HG03280 (cell line): ENCODE results near the gene RCAN3.
"Not testable (repeated sequence)": the region's sequence is repeated elsewhere in the genome, so short reads cannot be mapped to it uniquely, and the experiment has no call there.

Source experiments
- ATAC-seq: cut with Tn5 transposase; IDR thresholded peaks from one replicate; pipeline ENCODE4 v1.9.1; 2021; ENCODE audit warnings: mild to moderate bottlenecking, moderate library complexity; ENCODE audit not compliant: unreplicated experiment

RCAN3 gene

DNA sequence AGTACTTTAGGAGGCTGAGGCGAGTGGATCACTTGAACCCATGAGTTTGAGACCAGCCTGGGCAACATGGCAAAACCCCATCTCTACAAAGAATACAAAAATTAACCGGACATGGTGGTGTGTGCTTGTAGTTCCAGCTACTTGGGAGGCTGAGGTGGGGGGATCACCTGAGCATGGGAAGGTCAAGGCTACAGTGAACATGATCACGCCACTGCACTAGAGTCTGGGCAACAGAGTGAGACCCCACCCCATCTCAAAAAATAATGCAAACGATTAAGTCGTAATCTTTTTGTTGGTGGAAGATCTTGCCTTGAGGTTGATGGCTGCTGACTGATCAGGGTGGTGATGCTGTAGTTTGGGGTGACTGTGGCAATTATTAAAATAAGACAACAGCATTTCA, 6.3 kb downstream of the RCAN3 start:
- ATAC-seq = no peak

DNA sequence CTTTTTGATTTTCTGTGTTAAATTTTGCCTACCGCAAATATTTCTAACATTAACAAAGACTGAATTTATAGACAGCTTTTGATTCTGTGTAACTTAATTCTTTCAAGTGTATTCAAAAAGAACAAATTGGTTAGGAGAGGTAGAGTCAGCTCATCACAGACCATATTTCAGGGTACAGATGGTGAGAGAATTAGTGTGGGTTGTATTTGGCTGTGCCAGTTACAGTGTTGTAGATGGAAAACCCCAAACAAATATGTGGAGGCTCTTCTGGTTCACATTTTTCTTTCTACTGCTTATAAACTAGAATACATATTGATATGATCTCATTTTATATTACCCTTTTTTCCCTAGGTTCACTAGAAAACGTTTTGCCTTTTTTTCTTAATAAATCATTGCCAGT, 11.1 kb downstream of the RCAN3 start:
- ATAC-seq = no peak

DNA sequence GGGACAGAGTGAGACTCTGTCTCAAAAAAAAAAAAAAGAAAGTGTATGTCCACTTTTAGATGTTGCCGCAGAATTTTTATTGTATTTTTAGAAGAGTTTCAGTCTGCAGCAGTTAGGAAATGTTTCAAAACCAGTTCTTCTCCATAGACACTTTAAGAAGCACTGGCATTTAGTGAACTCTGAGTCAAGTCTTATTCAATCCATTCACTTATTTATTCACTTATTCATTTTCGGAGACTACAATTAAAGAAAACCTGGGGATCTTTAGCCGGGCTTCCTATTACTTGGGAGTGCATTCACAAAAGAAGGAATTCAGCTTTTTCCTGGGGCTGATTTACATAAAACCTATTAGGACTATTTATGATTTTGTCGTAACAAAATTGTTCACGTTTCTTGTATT, 12.3 kb downstream of the RCAN3 start:
- ATAC-seq = no peak

DNA sequence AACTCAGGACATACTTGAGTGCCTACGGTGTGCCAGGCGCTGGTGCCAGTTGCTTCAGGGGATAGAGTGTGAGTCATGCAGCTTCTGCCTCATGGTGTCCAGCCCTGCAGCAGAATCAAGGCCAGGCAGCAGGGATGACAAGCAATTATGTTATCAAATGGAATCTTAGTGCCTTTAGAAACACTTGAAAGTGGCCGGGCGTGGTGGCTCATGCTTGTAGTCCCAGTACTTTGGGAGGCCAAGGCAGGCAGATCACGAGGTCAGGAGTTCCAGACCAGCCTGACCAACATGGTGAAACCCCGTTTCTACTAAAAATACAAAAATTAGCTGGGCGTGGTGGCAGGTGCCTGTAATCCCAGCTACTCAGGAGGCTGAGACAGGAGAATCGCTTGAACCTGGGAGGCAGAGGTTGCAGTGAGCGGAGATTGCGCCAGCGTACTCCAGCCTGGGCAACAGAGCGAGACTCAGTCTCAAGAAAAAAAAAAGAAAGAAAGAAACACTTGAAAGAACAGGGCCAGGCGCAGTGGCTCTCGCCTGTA, 13.1 kb downstream of the RCAN3 start:
- ATAC-seq = not testable (repeated sequence)

DNA sequence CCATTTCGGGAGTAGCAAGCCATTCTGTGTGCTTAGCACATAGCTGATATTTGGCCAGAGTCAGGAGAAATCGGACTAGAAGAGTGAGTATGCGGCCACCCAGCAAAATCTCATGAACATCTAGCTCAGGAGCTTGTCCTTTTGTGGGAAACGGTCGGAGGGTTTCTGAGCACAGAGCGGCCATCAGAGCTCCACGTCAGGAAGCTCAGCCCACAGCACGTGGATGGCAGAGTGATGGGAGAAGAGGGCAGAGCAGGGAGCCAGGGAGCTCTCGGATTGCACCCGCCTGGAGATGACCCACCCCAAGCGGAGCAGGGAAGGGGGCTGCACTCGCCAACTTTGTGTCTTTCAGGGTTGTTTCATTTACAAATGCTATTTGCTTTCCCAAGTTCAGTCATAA, 13.9 kb downstream of the RCAN3 start:
- ATAC-seq = no peak

DNA sequence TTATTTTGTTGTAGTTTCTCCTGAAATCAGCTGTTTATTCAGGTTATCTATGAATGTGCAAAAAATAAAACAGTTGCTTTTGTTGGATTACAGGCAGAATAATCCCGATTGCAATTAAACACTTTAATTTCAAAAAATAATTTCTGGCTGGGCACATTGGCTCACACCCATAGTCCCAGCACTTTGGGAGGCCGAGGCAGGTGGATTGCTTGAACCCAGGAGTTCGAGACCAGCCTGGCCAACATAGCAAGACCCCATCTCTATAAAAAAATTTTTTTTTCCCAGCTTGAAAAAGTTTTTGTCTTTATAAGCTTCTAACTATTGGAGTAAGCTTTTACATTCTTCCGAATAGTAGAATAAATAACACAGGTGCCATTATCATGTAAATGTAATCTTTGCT, 15.3 kb downstream of the RCAN3 start:
- no peak for ATAC-seq

DNA sequence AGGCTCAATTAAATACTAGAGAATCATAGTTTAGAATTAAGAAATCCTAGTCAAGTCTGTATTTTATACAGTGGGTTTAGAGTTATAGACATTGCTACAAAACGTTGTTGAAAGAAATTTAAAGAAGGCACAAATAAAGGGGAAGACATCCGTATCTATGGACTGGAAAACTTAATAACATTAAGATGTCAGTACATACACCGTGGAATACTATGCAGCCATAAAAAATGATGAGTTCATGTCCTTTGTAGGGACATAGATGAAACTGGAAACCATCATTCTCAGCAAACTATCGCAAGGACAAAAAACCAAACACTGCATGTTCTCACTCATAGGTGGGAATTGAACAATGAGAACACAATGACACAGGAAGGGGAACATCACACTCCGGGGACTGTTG, 17.6 kb downstream of the RCAN3 start:
- ATAC-seq = not testable (repeated sequence)

DNA sequence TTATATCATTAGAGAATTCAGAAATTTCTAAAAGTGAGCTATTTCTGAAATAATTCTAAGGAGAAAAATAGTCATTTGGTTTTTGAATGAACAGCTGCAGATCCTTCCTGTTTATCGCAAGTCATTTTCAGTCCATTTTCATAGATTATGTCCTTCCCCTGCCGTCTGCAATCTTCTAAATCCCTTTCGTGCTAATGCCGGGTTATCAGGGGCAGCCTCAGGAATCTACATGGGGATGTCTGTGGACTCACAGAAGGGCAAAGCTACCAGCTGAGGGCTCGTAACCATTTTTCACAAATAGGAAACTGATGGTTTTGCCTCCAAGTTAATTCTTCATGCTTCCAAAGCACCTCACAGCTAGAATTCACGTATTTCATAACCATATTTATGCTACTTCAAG, 23.0 kb downstream of the RCAN3 start:
- ATAC-seq = no peak

DNA sequence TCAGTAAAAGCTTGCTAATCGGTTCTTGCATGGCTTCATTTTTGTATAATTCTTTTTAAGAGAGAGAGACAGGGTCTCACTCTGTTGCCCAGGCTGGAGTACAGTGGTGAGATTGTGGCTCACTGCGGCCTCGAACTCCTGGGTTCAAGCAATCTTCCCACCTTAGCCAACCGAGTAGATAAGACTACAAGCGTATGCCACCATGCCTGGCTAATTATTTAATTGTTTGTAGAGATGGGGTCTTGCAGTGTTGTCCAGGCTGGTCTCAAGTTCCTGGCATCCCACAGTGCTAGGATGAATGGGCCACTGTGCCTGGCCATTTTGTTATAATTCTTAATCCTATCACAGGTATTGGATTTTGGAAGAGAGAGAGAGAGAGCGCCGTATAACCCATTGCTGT, 23.4 kb downstream of the RCAN3 start:
- ATAC-seq = no peak

DNA sequence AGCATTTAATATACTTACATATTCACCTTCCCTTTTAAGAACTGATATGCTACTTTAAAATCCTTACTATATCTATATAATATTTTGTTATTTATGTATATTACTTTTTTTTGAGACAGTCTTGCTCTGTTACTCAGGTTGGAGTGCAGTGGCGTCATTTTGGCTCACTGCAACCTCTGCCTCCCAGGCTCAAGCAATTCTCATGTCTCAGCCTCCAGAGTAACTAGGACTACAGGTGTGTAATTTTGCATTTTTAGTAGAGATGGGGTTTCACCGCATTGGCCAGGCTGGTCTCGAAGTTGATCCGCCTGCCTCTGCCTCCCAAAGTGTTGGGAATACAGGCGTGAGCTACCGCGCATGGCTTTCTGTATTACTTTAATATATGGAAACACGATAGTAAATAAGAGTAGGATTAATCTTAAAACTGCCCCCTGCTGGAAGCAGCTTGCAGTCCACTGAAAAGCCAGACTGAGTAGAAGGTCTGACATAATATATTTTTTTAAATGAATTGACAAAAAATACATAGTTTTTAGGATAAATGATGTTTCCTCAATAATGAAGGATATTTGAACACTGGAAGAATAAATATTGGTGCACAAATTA, 24.4 kb downstream of the RCAN3 start:
- ATAC-seq = no peak

DNA sequence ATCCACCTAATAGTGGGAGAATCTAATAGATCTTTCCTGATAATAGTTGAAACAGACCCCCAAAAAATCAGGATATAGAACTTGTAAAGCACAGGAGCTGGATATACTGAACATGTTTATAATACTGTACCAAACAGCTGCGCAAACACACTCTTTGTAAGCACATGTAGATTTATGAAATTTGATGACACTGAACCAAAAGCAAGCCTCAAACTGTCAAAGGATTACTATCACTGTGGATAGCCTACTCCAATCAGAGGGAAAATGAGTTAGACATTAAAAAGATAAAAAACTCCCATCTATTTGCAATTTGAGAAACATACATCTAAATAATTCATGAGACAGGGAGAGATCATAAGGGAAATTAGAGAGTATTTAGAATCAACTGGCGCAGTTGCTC, 26.1 kb downstream of the RCAN3 start:
- no peak for ATAC-seq

DNA sequence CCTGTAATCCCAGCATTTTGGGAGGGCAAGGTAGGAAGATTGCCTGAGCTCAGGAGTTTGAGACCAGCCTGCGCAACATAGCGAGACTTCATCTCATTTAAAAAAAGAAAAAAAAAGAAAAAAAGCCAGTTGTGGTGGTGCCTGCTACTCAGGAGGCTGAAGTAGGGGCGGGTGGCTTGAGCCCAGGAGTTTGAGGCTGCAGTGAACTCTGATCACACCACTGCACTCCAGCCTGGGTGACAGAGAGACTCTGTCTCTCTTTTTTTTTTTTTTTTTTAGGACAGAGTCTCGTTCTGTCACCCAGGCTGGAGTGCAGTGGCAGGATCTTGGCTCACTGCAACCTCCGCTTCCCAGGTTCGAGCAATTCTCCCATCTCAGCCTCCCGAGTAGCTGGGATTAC, 26.7 kb downstream of the RCAN3 start:
- ATAC-seq = not testable (repeated sequence)

DNA sequence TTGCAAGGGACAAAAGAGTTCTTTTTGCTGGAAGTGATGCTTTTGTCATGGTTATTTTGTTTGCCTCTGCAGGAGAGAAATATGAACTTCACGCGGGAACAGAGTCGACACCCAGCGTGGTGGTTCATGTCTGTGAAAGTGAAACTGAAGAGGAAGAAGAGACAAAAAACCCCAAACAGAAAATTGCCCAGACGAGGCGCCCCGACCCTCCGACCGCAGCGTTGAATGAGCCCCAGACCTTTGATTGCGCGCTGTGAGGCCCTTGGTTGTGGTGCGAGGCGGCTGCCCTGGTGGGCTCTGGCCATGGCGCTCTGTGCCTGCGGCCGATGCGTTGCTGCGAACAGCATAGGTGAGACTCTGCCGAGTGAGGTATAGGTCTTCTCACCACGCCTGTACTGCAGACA, 32.4 kb downstream of the RCAN3 start:
- no peak for ATAC-seq

DNA sequence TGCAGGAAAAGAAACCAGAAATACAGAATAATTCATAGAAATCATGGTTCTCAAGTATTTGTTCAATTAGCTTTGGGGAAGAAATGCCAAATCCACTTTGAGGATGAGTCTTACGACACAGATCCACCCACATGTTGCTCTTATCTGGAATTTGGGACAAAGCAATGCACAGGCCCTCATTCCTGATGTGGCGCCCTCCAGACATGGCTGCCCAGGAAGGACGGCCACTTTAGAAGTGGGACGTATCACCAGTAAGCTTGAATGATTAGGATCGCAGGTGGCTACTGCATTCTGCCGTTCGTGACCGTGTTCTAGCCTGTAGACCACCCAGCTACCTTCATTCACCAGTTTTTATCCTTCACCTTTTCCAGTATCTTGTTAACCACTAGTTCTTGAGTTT, 33.1 kb downstream of the RCAN3 start:
- ATAC-seq = no peak

DNA sequence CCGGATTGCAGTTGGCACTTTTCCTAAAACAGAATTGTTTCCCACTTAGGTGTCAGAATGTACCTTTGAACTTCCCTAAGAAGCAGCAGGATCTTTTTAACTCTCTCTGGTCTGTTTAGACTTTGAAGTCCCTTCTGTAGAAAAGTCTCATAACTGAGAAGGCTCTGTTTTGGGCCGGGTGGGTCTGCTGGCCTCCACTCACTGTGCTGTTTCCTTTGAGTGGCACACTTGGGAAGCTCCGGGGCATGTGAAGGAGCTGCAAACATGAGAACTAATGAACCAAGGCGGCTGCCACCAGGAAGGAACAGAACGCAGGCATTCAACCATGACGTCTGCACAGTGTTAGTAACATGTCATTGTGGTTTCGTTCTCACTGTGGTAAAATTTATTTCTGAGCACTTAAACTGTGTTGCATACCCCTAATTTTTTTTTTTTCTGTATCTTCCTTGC, 33.8 kb downstream of the RCAN3 start:
- ATAC-seq = peak; percentile 74

DNA sequence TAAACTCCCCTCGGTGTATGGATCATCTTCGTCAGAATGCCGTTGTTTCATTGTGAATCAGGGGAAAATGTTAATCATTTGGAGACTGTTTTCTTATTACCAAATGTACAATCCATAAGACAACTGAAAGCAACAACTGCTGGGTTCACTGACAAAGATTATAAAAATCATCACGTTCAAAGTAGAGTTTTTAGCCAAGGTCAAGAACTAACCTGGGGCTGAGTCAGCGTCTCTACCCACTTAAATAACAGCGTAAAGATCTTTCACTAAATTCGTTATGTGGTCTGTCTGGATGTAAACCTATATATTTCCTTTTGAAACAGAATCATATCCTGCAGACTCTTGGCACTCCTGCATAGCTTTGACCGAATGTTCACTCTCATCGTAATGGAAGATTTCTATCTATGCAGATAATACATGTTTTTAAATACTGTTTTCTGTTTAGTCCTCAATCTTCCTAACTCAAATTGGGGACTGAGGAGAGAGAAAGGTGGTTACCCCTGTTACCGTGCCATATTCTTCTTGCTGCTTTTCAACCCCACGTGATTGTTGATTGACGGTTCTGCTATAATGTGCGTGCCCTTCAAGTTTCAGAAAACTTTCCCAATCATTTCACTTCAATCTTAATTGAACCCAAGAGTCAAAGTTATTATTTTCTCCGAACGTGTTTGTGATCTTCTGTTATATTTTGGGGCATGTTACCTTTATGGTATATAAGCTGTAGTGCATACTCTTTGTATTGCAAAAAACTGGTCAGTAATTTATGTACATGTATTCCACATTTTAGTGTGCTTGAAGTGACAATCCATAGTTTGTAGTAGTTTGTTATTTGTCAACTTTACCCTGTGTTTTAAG, 37.6 kb downstream of the RCAN3 start:
- no peak for ATAC-seq

DNA sequence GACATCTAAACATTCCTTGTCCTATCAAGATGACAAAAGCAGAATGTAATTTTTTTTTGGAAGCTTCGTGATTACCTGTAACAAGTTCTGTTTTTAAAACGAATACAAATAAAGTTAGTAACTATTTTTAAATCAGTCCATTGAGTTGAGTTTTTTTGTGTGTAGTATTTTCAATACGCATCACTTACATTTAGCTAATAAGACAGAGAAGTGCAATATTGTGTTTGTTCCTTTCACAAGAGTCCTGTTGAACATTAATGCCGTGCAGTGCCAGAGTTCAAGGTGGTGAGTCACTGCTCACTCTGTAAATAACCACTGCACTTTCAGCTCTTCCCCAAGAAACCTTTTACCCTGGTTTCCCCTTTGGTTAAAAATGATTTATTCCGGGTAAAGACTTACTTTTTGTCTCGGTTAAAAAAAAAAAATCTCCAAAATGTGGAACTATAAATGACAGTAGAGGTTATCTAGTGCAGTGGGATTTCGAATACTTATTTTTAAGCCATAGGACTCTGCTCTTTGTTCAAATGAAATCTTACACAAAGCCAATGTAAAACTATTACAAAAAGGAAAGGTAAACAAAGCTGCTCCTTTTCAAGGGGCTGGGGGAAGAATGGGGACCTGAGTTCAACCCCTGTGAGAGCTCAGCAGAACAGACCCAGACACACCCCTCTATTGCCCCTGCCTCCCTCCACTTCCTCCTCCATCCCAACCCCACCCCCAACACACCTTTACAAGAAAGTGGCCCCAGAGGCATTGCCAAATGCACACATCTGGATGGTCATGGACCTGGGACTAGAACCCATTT, 38.5 kb downstream of the RCAN3 start:
- ATAC-seq = no peak

DNA sequence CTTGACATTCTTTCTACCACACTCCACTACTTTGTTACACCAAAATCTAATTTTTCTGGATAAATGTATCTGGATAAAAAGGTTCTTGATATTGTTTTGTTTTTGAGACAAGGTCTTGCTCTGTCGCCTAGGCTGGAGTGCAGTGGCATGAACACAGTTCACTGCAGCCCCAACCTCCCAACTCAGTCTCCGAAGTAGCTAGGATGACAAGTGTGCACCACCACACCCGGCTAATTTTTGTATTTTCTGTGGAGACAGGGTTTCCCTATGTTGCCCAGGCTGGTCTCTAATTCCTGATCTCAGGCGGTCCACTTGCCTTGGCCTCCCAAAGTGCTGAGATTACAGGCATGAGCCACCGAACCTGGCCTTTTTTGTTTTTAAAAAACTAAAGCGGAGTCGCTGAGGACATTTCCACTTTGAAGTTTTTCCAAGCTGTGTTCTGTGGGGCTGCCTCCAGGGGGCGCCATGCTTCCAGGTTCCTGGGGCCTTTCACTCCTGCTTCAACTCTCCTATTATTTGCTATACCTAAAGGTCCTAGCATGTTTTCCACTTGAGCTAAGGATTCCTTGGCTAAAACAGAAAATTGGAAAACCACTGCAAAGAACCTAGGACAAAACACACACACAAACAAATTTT, 39.2 kb downstream of the RCAN3 start:
- ATAC-seq = no peak

DNA sequence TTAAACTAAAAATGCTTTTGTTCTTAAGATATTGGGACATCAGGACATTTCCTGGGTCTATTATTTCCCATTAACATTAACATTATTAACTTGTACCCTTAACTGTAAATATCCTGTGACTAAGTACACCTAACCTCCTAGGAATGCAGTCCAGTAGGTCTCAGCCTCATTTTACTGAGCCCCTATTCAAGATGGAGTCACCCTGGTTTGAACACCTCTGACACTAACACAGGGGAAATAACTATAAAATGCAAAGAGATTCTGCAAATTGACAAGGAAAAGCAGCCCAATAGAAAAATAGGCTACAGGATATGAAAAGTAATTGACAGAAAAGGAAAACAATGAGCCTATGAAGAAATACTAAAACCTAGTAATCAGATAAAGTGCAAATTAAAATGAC, 41.6 kb downstream of the RCAN3 start:
- no peak for ATAC-seq

DNA sequence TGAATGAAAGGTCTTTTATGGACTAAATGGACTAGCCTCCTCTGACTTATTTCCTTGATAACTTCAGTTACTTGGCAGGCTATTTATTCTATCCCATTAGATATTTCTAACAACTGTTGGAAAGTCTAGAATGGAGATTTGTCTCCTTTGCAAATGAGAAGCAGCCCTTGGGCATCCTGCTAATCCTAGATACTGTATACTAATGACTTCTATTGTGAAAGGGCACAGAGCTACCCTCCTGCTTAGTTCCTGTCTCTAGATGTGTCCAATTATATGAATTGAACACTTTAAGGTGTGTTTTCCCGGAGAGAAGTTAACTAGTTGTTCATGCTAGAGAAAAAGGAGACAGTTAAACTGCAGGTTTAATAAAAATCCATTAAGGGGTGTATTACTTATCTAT, 43.0 kb downstream of the RCAN3 start:
- ATAC-seq = no peak

DNA sequence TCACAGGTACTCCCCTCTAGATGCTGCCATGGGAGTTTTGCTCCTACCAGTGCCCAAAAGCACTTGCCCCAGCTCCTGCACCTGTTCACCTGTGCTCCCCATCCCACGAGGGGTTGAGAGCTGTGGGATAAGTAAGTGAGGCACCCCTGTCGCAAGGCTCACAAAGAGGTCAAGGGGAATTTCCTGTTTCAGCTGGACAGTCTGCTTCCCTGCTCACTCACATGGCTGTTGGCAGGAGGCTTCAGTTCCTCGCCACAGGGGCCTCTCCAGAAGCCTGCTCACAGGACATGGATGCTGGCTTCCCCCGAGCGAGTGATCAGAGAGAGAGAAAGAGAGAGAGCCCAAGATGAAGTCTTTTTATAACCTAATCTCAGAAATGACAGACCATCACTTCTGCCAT, 44.6 kb downstream of the RCAN3 start:
- ATAC-seq = no peak
